Measurements from ENCODE around the gene DIP2A.

Gene DIP2A

DNA sequence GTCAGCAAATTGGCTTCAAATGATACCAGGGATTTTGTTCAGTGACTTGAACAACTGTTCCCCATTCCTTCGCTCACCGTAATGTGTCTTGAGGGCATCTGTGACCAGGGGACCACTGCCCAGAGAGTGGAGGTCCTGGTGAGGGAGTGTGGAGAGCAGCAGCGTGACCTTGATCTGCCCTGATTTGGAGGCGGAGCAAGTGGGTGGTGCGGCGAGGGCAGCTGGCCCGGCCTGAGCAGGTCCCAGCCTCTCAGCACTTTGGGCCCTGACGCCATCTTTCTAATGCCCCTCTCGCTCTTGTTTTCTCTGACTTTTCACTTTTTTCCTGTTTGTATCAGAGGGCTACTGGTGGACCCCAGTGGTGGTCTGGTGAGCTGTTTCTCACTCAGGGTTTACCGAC lies 31.1 kb downstream of the DIP2A start:
- TF ChIP-seq, protein P1, sequence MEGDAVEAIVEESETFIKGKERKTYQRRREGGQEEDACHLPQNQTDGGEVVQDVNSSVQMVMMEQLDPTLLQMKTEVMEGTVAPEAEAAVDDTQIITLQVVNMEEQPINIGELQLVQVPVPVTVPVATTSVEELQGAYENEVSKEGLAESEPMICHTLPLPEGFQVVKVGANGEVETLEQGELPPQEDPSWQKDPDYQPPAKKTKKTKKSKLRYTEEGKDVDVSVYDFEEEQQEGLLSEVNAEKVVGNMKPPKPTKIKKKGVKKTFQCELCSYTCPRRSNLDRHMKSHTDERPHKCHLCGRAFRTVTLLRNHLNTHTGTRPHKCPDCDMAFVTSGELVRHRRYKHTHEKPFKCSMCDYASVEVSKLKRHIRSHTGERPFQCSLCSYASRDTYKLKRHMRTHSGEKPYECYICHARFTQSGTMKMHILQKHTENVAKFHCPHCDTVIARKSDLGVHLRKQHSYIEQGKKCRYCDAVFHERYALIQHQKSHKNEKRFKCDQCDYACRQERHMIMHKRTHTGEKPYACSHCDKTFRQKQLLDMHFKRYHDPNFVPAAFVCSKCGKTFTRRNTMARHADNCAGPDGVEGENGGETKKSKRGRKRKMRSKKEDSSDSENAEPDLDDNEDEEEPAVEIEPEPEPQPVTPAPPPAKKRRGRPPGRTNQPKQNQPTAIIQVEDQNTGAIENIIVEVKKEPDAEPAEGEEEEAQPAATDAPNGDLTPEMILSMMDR (IDR thresholded peaks at IDR 0.05; ENCODE audit: low read length, missing control alignments): no peak
- H3K4me3 ChIP-seq (replicated peaks; ENCODE audit: low read depth, low read length): no peak overlapping the region
- DNase-seq (ENCODE audit: low read depth): no peak

DNA sequence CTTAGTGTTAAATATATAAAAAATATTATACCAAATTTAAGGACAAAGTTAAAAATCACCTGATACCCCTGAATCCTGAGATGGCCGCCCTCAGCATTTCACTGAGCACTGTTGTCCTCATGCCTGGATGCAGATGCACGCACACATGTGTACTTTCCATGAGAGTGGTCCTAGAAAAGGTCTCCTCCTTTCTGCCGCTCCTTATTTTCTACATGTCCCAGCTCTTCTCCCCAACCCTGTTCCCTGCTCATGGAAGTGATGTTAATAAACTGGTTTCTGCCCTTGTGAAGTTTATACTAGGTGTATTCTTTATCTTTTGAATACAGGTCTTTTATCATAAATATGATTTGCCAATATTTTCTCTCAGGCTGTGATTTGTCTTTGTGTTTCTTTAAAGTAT lies 32.9 kb downstream of the DIP2A start:
- H3K4me3 ChIP-seq (replicated peaks; ENCODE audit: low read depth, low read length): no peak overlapping the region
- no peak for DNase-seq (ENCODE audit: low read depth)
- TF ChIP-seq, protein P1 (IDR thresholded peaks at IDR 0.05; ENCODE audit: low read length, missing control alignments): no peak

DNA sequence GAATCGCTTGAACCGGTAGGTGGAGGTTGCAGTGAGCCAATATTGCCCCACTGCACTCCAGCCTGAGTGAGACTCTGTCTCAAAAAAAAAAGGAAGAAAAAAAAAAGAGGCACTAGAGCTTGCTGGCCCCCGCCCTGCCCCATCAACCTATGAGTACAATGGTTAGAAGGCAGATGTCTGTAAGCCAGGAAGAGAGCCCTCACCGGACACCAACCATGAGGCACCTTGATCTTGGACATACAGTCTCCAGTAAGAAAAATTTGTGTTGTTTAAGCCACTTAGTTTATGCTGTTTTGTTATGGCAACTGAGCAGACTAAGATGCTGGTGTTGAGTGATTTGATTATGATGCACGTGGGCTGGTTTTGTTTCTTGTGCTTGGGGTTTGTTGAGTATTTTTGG lies 34.2 kb downstream of the DIP2A start:
- DNase-seq (ENCODE audit: low read depth): no peak
- TF ChIP-seq, protein P1 (IDR thresholded peaks at IDR 0.05; ENCODE audit: low read length, missing control alignments): no peak
- no peak overlapping the region for H3K4me3 ChIP-seq (replicated peaks; ENCODE audit: low read depth, low read length)

DNA sequence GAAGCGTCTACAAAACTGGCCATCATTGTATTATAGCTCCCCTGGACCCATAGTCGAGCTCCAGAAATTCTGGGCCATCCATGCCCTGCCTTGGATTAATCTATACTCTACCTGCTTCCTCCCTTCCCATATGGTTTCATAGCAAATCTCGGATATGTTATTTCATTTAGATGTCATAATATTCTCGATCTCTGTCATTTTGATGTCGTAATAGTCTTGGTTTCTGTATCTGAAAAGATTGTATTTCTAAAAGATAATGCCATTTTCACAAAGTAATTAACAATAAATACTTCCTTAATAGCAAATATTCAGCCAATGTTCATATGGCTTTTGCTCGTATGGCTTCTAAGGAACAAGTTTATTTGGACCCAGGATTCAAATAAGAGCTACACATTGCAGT lies 35.1 kb downstream of the DIP2A start:
- H3K4me3 ChIP-seq (replicated peaks; ENCODE audit: low read depth, low read length): no peak overlapping the region
- no peak for DNase-seq (ENCODE audit: low read depth)
- TF ChIP-seq, protein P1 (IDR thresholded peaks at IDR 0.05; ENCODE audit: low read length, missing control alignments): no peak

DNA sequence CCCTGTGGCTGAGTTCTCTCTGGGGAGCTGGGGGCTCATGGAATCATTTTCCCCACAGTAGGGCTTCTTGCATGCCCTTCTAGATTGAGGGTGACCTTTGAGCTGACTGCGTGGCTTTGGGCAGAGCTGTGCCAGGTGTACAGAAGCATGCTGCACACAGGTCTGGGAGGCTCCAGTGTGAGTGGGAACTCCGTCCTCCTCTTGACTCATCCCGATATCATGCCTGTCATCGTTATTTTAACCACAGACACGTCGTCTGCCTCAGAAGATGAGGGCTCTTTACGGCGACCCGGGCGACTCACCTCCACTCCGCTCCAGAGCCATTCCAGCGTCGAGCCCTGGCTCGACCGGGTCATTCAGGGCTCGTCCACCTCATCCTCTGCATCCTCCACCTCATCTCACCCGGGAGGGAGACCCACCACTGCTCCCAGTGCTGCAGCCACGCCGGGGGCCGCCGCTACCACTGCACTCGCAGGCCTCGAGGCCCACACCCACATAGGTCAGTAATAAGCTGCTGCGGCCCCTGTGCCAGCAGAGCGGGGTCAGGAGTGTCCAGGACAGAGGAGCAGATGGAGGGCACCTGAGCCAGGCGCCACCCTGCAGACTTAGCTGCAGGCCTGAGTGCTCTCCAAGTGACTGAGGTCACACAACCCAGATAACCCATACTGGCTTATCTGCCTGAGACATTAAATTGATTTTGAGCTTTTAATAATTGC lies 39.8 kb downstream of the DIP2A start:
- DNase-seq (ENCODE audit: low read depth): no peak
- TF ChIP-seq, protein P1 (IDR thresholded peaks at IDR 0.05; ENCODE audit: low read length, missing control alignments): no peak
- H3K4me3 ChIP-seq (replicated peaks; ENCODE audit: low read depth, low read length): no peak overlapping the region

DNA sequence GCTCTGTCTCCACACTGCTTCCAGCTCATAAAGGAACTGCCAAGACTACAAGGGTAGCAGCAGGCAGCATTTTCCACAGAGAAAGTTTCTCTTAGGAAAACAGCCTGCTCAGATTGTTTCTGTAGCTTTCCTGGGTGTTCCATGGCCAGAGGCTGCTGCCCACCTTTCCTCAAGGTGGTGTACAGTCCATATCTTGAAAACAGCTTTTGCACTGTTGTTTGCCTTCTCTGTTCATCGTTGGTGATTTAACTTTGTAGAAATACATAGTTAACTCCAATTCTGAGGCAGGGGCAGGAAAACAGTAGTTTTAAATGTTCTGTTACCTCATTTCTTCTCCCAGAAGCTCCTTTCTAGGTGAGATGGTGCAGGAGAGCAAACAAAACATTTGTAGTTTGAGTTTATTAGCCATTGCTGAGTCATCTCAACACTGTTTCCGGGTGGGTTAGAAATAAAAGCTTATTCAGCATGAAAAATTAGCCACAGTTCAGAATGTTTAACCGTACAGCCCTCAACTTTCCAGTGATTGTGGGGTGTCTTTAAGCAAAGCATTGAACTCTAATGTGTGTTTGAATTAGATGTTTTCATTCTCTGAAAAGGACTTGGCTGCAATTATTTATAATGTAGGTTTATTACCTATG lies 41.7 kb downstream of the DIP2A start:
- peak; percentile 28 for DNase-seq (ENCODE audit: low read depth)
- no peak overlapping the region for H3K4me3 ChIP-seq (replicated peaks; ENCODE audit: low read depth, low read length)
- TF ChIP-seq, protein P1 (IDR thresholded peaks at IDR 0.05; ENCODE audit: low read length, missing control alignments): no peak

All from fibroblast of pulmonary artery (primary cell).